Stimulated activated CD4-positive, alpha-beta T cell treated with anti-CD3 and anti-CD28 coated beads, TNF-alpha, amount 100 ng/mL, for 4 hours (primary cell): Measurements from ENCODE around the gene UQCR11.
"Not testable (repeated sequence)": the region's sequence is repeated elsewhere in the genome, so short reads cannot be mapped to it uniquely, and the experiment has no call there.

Experiments used
- DNase-seq, 3 experiments: peaks; one replicate each; pipeline ENCODE4 v3.0.0-alpha.2; 2020; ENCODE audit warnings: low read depth in 3 of 3

UQCR11 gene

DNA sequence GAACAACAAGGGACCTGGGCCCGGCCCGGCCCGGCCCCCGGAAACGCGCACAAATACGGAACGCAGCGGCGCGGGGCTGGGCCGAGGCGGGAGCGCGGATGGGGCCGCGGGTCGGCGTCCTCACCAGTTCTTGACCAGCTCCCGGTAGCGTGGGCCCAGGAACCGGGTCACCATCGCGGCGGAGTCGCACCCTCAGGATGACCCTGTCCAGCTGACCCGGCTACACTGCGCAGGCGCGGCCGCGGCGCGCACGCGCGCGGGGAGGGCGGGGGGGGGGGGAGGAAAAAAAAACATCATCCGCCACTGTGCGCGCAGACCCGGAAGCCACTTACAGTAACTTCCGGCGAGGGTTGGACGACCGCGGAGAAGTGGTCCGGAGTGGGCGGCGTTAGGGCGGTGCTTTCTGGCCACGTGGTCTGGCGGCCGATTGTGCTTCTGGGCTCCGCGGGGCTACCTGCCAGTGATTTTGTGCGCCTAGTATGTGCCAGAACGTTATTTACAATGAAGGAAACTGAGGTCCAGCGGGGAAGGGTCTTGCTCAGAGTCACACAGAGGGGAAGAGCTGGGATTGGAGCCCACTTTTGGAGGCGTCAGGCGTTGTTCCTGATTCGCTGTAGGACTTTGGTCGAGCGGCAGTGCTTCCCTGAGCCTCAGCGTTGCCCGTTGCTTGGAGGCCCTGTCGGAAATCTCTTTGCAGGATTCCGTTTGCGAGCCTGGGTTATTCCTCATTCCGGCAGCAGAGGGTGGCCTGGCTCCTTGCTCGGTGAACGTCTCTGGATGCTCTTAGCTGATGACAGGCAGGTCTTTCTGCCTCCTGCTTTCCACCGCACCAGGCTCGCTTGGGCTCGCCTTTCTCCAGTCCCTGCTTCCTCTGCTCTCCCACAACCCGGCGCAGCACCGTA lies at the start of gene UQCR11:
UQCR11 (minus strand) TSS at position 227 of the 902 bp plus-strand sequence; CDS start at position 174, 53 bp downstream.
- peak; percentile 84 to 87 (median 86) for DNase-seq

DNA sequence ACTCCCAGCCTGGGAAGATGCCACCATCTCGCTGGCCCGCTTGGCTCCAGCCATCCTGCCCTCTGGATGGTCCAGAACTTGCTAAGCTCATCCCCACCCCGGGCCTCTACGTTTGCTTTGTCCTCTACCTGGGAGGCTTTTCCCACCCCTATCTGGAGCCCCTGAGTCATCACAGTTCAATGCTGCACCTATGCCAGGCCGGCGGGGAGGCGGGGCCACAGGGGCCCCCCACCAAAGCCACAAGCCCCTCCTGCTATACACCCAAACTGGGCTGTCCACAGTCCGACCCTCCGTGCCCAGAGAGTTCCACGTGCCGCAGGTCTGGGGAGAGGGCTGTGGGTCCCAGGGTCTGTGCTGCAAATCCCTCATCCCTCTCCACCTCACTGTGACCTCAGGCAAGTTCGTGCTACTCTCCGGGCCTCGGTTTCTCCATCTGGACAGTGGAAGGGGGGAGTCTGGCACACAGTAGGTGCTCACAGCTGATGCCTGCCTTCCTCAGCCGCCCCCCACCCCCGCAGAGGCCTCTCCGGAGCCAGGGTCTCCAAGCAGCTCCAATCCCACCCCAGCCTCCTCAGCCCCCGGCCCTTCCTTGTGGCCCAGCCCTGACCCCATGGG lies 49.0 kb upstream of the UQCR11 start:
- DNase-seq: no peak

DNA sequence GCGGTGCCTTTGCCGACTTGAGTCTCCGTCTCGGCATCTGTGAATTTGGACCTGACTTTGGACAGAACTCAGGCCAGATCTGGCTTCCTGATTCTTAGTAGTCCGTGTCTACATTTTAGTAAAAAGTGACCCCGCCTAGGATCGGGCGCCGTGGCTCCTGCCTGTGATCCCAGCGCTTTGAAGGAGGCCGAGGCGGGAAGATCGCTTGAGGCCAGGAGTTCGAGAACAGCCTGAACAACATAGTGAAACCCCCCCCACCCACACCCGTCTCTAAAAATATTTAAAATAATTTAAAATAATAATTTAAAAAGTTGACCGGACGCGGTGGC lies 48.0 kb upstream of the UQCR11 start:
- no peak for DNase-seq

DNA sequence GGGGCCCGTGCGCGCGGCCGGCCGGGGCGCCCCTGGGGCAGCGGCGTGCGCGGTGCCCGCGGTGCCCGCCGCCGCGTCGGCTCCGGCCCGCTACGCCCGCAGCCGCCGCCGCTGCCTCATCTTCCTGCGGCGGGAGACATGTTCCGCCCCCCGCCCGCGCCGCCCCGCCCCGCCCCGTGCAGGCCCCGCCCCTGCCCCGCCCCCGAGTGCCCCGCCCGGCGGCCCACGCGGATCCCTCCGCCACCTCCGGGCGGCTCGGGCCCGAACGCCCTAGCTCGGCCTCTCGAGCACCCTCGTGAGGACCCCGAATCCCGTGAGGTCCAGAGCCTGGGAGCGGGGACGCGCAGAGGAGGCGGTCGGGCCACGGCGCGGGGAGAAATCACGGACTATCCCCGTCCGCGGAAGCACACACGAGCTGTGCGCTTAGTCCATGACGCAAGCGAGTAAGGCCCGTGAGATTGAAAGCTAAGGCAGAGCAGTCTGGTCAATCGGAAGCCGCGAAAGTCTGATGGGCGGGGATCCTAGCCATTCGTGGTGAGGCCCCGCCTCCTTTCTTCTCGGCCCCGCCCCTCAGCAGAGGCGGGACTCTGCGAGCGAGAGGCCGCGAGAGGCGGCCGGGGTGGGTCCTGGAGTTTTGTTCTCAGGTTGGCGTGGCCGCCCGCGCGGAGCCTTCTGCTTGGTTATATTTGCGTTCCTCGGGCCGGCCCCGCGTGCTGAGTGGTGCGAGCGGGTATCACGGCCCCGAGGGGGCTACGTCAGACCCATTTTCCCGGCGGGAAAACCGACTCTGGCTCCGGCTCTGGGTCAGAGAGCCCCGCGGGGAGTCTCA lies 47.4 kb upstream of the UQCR11 start, which contains the start of gene TCF3:
TCF3 (minus strand) TSS at position 145 of the 829 bp plus-strand sequence. CDS start 2,367 bp downstream, outside the sequence.
- peak; percentile 97 to 99 (median 98) for DNase-seq

DNA sequence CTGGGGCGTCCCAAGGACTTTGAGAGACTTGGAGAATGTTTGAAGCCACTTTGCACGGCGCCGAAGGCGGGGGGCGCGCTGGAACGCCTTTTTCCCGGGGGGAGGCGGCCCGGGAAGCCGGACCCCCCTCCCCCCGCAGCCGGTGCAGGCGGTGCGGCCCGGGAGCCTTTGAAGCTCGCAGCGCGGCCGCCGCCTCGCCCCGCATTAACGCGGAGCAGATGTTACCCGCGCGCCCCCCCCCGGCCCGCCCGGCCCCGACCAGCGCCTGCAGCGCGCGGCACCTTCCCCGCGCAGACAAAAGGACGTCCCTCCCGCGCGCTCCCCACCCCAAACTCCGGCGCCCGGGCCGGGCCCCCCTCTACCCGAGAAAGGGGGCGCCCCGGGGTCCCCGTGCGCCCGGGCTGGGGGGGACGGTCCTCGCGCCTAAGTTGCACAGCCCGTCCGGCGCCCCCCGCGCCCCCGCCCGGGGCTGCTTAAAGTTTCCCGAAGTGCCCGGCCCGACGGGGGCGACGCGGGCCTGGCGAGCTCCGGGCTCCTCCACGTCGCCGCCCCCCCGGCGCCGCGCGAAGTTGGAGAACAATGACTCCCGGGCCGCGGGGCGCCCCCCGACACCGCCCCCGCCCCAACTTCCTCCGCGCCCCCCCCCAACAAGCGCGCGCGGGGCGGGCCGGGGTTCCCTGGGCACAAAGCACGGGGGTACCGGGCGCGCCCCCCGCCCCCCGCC lies 46.5 kb upstream of the UQCR11 start:
- peak in 2 of 3 experiments; percentile 27 to 44 for DNase-seq

DNA sequence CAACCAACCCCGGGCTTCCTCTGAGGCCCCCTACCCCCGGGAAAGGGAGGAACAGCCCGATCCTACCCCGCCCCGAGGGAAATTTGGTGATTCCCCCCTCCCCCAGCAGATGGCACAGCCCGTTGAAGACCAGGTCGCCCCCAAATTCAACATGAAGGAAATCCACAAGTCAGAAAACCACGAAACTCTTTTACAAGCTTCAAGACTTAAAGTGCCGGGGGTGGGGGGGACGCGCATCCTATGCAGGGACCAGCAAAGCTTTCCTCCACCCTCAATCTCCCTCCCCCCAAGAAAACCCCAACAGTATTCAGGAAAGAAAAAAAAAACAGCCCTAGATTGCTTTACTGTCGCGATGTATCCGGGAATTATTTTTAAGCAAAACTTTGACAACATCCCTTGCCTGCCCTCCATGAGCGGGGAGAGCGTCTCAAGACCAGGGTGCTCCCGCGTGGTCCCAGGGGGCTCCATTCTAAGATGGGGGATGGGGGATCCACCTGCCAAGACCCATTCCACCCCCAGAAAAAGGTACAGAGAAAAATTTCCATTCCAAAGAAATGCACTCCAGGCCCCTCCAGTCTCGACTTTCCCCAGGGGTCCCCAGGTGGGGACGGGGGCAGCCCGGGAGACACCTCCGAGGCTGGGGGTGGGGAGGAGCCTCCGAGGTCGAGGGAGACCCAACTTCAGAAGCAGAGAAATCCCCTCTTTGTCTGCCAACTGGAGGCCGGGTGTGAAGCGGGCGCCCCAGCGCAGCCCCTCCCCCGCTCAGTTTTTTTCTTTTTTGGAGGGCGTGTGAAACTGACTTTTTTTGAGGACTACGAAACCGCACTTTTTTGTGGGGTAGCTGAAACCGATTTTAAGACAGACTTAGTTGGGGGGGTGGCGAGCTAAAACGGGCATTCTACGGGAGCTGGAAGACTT lies 45.6 kb upstream of the UQCR11 start:
- peak; percentile 46 to 50 (median 50) for DNase-seq

DNA sequence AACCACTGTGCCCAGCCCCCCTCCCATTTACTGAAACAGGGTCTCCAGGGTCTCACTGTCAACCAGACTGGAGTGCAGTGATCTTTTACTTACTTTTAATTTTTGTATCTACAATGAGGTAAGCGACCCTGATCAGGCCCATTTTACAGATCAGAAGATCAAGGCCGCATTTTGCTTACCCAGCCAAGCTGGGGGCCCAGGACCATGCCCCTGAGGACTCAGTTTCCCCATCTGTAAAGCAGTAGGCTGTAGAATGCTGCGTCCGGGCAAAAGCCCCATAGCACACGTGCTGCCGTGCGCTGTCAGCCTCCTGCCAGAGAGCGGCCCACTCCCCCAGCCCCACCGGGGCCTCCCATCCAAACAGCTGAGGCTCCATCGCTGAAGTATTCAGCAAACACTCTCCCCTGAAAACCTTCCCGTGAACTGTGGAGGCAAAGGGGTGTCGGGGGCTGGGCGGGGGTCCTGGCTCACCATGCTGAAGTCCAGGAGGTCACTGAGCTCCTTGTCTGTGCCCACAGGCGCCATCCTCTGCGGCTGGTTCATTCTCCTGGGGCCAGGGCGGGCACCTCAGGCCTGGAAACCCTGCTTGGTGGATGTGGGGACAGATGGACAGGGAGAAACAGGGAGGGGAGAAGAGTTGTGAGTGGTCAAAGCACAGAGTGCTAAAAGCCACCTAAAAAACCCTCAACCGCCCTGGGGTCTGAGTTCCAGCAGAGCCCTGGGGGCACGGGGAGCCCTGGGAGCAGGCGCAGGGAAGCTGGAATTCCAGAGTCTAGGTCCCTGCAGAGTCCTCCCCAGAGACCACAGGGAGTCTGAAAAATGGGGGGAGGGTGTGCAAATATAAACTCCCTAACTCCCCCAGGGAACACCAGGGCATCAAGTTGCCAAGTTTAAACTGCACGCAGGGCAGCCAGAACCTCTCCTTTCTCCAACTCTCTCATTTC lies 44.7 kb upstream of the UQCR11 start:
- no peak for DNase-seq

DNA sequence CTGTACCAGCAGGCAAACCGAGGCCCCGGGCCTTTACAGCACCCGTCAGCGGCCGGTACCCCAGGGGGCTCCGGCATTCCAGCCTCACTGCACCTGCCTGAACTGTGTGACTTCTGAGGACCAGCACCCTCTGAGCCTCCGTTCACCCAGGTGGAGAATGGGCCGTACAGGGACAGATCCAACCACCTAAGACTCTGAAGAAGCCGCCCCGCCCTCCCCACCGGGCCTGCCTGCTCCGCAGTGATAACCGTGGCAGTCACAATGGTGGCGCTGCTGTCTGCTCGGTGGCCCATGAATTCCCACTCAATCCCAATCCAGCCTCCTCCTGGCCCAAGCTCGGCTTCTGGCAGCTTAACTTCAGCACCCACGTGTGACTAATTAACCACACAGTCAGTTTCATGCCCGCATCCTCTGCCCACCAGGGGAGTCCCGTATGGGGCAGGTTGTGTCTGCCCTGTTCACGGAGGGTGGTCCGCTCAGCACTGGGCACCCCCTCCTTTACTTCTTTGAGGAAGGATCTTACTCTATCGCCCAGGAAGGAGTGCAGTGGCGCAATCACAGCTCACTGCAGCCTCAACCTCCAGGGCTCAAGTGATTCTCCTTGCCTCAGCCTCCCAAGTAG lies 43.8 kb upstream of the UQCR11 start:
- DNase-seq: no peak

DNA sequence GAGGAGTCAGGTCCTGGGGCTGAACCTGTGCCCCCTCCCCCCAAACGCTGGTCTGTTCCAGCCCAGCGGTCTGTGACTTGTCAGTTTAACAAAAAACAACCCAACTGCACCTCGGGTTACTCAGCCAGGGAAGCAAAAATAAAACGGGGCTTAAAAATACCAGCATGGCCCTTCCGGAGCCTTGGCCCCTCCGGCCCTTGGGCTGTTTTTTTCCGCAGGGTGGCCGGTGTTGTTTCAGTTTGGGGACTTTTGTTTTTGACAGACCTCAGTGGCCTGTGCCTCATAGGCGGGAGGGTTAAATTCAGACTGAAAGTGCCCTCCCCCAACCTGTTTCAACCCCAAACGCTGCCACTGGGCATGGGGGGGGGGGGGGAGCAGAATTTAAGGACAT lies 43.2 kb upstream of the UQCR11 start:
- DNase-seq: no peak

DNA sequence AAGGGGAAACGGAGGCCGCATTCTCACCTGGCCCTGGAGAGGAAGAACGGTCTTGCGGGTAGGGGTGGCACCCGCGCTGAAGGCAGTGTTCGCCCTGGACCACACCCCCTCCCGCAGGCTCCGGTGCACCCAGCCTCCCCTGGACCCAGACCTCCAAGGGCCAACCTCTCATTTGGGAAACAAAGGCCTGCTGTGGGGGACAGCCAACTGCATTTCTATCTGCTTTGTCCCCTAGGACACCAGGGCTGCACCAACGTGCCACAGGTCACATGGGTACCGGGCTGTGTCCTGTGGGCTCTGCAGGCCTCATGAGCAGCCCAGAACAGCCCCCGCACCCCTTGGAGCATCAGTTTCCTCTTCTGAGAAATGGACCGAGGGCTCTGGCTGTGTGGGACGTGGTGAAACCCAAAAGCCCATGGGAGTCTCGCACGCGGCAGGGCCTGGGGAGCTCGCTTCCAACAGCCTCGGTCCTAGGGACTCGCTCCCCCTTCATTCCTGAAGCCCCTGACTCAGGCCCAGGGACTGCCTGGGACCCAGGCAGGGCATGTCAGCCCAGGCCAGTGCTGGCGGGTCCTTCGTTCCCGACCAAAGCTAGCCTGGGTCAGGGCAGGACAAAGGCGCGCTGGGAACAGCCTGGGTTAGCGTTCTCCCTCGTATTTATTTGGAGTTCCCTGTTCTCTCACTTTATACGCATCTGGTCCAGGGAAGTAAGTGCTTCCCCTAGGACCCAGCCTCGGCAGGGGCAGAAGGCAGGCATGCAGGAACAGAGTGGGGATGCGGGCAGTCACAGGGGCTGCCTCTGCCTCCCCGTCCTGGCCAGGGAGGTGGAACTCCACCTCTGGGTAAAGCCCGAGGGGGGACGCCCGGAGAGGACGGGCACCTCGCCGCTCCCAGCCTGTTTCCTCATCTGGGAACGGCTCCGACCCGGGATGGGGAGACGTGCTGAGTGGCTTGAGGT lies 42.5 kb upstream of the UQCR11 start:
- DNase-seq: no peak

DNA sequence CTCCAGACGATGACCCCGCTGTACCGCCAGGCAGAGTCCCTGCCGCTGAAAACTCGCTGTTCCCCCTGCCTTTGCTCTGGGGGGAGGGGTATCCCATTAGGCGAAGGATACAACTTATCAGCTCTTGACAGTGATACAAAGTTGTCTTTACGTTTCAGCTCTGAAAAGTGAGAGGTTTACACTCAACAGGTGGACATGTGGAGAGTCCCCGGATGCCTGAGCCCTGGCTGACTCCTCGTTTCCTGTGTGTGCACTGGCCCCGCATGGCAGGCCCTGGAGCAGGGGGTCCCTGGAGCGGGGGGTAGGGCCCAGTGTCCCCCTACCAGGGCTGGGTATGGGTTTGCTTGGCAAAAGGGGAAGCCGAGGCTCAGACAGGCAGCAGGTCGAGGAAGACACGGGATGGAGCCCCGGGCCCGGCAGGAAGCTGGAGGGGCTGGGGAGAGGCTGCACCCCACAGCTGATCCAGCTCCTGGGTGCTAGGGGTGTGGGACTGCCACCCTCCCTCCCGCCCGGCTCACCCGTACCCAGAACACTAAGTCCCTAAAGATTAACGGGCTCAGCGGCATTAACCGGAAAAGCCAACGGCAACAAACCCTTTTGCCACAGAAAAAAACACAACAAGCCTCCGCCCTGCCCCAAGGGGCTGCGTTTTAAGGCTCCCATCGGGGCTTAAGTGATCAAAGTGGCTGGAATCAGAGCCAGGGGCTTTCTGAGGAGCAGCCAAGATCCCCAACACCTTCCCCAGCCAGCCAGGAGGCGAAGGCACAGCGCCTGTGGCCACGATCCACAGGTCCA lies 41.6 kb upstream of the UQCR11 start:
- no peak for DNase-seq

DNA sequence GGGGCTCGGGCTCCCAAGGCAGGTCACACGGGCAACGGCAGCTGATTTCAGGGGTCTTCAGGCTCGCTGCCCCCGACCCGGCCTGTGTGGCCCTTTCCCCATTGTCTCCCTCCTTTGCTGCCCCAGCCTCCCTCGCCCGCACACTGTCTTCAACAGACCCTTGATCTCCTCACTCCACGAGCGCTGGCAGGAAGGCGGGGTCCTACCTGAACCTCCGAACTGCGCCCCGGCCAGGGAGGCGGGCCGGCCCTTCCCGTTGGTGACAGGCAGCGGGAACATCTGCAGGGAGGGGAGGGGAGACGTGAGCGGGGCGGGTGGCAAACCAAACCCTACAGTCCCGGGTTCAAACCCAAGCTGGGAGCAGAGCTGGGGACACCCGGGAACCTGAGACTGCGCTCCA lies 40.9 kb upstream of the UQCR11 start:
- no peak for DNase-seq

DNA sequence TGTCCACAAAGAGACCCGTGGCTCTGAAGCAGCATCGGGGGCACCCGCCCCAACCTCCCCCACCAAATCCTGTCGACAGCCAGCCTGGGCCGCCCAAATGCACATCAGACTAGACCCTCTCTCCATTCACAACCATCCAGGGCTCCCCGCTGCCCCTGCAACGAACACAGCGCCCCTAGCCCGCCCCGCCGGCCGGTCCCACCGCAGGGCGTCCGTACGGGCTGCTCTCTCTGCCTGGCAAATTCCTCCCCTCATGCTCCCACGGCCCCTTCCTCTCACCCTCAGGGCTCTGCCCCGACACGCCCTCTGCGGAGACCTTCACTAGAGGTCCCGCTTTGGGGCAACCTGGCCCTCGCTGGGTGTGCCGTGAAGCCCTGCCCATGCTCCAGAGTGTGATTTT lies 40.0 kb upstream of the UQCR11 start:
- DNase-seq: no peak

DNA sequence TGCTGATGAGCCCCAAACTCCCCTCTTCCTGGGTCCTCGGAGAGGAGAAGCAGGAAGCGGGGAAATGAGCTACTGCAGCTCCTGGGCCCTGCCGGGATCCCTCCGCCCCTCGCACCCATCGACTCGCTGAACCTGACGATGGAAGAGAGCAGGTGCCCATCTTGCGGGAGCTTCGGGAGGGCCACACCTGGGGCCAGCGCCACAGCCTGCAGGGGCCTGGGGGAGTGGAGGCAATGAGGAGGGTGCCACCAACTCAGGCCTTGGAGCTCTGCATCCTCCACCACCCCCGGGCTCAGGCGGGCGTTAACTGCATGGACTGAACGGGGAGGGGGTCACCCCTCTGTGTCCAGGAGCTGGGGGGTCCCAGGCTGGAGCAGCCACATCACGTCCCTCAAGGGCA lies 38.8 kb upstream of the UQCR11 start:
- no peak for DNase-seq

DNA sequence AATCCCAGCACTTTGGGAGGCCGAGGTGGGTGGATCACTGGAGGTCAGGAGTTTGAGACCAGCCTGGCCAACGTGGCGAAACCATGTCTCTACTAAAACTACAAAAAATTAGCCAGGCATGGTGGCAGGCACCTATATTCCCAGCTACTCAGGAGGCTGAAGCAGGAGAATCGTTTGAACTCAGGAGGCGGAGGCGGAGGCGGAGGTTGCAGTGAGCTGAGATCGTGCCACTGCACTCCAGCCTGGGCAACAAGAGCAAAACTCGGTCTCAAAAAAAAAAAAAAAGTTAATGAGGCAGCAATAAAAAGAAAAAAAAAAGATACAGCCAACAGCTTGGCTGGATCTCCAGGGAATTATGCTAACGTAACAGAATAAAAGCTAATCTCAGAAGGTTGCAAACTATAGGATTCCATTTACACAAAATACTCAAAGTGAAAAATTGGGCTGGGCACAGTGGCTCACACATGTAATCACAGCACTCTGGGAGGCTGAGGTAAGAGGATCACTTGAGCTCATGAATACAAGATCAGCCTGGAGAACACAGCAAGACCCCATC lies 35.7 kb upstream of the UQCR11 start:
- not testable (repeated sequence) for DNase-seq
